ENCODE measurements around the gene GGCX.

GRCh38 chr2:85577063-85577385, 15.7 kb upstream of the GGCX start:
- TF ChIP-seq CTCF (IDR thresholded peaks at IDR 0.05; ENCODE audit: poor library complexity) (no peak), EZH2 (IDR thresholded peaks at IDR 0.05; ENCODE audit: borderline replicate concordance) (no peak), EZH2phosphoT487 (IDR thresholded peaks at IDR 0.05; ENCODE audit: low read depth, severe bottlenecking, unreplicated experiment) (no peak)

All from hepatocyte (in vitro differentiated cells).